SK-N-MC (cell line): Measurements from ENCODE around the gene TPP1.

Experiments
- EZH2 ChIP-seq: fragments of 200-600 bp; sonication (generic); IDR thresholded peaks from one replicate; pipeline ENCODE4 v1.6.1; 2017; ENCODE audit warnings: antibody characterized with exemption
- POLR2AphosphoS5 ChIP-seq: IDR thresholded peaks from 2 replicates; pipeline ENCODE4 v1.6.1; 2012; ENCODE audit warnings: mild to moderate bottlenecking, low read depth, low read length, borderline replicate concordance

DNA sequence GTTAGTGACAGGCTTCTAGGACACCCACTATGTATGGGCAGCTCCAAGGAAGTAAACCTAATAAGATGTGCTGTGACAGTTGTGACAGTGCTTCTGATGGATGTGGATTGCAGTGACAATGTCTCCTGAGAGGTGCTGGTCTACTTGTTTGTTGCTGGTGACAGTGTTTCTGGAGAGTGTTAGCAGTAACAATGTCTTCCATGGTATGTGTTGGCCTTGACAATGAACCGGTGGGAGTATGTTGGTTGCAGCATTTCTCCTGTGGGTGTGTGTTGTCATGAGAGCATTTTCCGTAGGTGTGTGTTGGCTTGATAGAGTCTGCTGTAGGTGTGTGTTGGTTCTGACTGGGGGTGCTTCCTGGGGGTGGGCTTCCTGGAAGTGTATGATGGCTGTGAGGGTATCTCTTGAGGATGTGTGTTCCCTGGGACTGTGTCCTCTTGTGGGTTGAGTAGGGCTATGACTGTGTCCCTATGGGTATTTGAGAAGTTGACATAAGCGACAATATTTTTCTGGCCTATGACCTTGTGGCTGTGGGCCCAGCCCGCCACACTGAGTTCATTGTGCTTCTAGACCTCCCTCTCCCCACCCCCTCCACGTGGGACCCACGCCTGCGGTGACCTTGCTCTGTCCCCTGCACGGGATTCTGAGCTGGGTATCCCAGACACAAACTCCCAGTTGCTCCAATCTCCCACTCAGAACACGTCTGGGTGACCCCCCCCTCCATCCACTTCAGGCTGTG, 35.2 kb upstream of the TPP1 start:
- TF ChIP-seq EZH2 (no peak), POLR2AphosphoS5 (no peak)
